GM12878 (cell line): ENCODE measurements around the gene CSDE1. TPM values are rescaled to one million over a fixed set of nuclear protein-coding genes. Genes with fewer than 3 reads are reported as not detected.

Experiments used
- ATAC-seq: fragments of 200-7000 bp; cut with Tn5 transposase; 3 replicates; pipeline ENCODE4 v1.9.1; 2020; ENCODE audit warnings: mild to moderate bottlenecking, moderate library complexity
- BruUV-seq: library from RNA; stranded (reverse); fragments of 400-500 nt; replicated peaks from 2 replicates; lab custom pipeline; 2021; lab: Mats Ljungman, UMichigan
- CTCF ChIA-PET: fragments of 300-600 bp; sonication (Branson Sonifier 250); formaldehyde crosslinking; extraction: SDS; loops from one replicate; lab custom pipeline; 2021; ENCODE audit warnings: inconsistent platforms; lab: Yijun Ruan, JAX
- POLR2A ChIA-PET: fragments of 350-600 bp; formaldehyde crosslinking; extraction: SDS; loops from one replicate; lab custom pipeline; 2021; ENCODE audit warnings: inconsistent platforms; lab: Charles Lee
- RAD21 ChIA-PET: fragments of 300-600 bp; sonication (Branson Sonifier 250); formaldehyde crosslinking; loops from one replicate; lab custom pipeline; 2023; ENCODE audit warnings: antibody characterized with exemption; ENCODE audit not compliant: unreplicated experiment; lab: Charles Lee
- SMC1A ChIA-PET: fragments of 300-600 bp; sonication (Branson Sonifier 250); formaldehyde crosslinking; loops from one replicate; lab custom pipeline; 2023; ENCODE audit not compliant: unreplicated experiment, uncharacterized antibody; lab: Charles Lee
- DNase-seq: peaks from one replicate; pipeline ENCODE4 v3.0.0-alpha.2; 2011; ENCODE audit warnings: low read depth, low spot score
- FAIRE-seq: peaks from 3 replicates; lab custom pipeline; 2011; peaks lifted over from hg19 to GRCh38; lab: Jason Lieb, UNC
- H2AFZ ChIP-seq: 2 replicates; pipeline ENCODE4 v1.6.0; 2011; ENCODE audit warnings: low read depth, low read length, control low read depth; ENCODE audit not compliant: control insufficient read depth
- H3K27ac ChIP-seq: 2 replicates; pipeline ENCODE4 v1.5.1; 2011; ENCODE audit warnings: control low read depth; ENCODE audit not compliant: control insufficient read depth, insufficient read depth
- H3K27me3 ChIP-seq, 2 experiments: replicated peaks in 1 of 2; 2 replicates each; pipeline versions ENCODE4 v1.6.0 to v1.6.1; 2011; ENCODE audit warnings: low read length in 1 of 2; ENCODE audit not compliant: control insufficient read depth in 2 of 2, insufficient read depth in 2 of 2
- H3K36me3 ChIP-seq, 2 experiments: 2 replicates each; pipeline ENCODE4 v1.5.1; 2011; ENCODE audit warnings: low read length in 1 of 2; ENCODE audit not compliant: control insufficient read depth in 2 of 2, insufficient read depth in 2 of 2
- H3K4me1 ChIP-seq: 2 replicates; pipeline ENCODE4 v1.6.1; 2011; ENCODE audit warnings: mild to moderate bottlenecking, low read length, moderate library complexity, mixed read lengths; ENCODE audit not compliant: control insufficient read depth, insufficient read depth
- H3K4me2 ChIP-seq: 2 replicates; pipeline ENCODE4 v1.6.0; 2011; ENCODE audit warnings: control low read depth; ENCODE audit not compliant: control insufficient read depth, insufficient read depth
- H3K4me3 ChIP-seq: fragments of 200-600 bp; sonication (generic); 2 replicates; pipeline ENCODE4 v1.5.1; 2016
- H3K79me2 ChIP-seq: 2 replicates; pipeline ENCODE4 v1.6.0; 2011; ENCODE audit warnings: low read length; ENCODE audit not compliant: control insufficient read depth, insufficient read depth
- H3K9ac ChIP-seq: 2 replicates; pipeline ENCODE4 v1.8.0; 2011; ENCODE audit warnings: low read length, control low read depth, mixed read lengths; ENCODE audit not compliant: control insufficient read depth, insufficient read depth
- H3K9me3 ChIP-seq: replicated peaks from 3 replicates; pipeline ENCODE4 v1.5.1; 2011; ENCODE audit warnings: mild to moderate bottlenecking, low read length; ENCODE audit not compliant: control insufficient read depth, insufficient read depth
- H4K20me1 ChIP-seq: 2 replicates; pipeline ENCODE4 v1.6.0; 2011; ENCODE audit not compliant: control insufficient read depth, insufficient read depth
- CHD1 ChIP-seq: IDR thresholded peaks from 2 replicates; pipeline ENCODE4 v1.6.1; 2012; ENCODE audit warnings: low read depth, low read length, improper control_type of control experiment
- IKZF1 ChIP-seq: fragments of 450-650 bp; conservative IDR thresholded peaks from 2 replicates; pipeline ENCODE4 v1.6.1; 2017; ENCODE audit warnings: antibody characterized with exemption, mild to moderate bottlenecking
- MYB ChIP-seq: fragments of 150-350 bp; IDR thresholded peaks from 2 replicates; pipeline ENCODE4 v1.6.1; 2014; ENCODE audit warnings: mild to moderate bottlenecking, low read depth, low read length, borderline replicate concordance
- RFX5 ChIP-seq: IDR thresholded peaks from 2 replicates; pipeline ENCODE4 v1.6.1; 2011; ENCODE audit warnings: low read depth, low read length, improper control_type of control experiment
- SMAD1 ChIP-seq: fragments of 450-650 bp; IDR thresholded peaks from 2 replicates; pipeline ENCODE4 v1.6.1; 2018; ENCODE audit warnings: mild to moderate bottlenecking, low read depth; ENCODE audit not compliant: partially characterized antibody
- ZNF384 ChIP-seq: IDR thresholded peaks from 2 replicates; pipeline ENCODE4 v1.6.1; 2012; ENCODE audit warnings: low read depth, mild to moderate bottlenecking, low read length, improper control_type of control experiment, borderline replicate concordance
- WGBS: methylation state at CpG from one replicate; pipeline ENCODE4 v1.1.6; 2016; ENCODE audit warnings: low lambda C conversion rate; ENCODE audit not compliant: insufficient replicate concordance, insufficient coverage; ENCODE audit errors: missing lambda C conversion rate; 5-methylcytosine and 5-hydroxymethylcytosine counted together
- in situ Hi-C: fragments of 300-500 bp; cut with MboI; formaldehyde crosslinking; loops from 9 replicates; pipeline ENCODE4 v1.14.3; 2018; ENCODE audit warnings: mixed read lengths
- intact Hi-C: fragments of 100-400 bp; cut with micrococcal nuclease; formaldehyde crosslinking; loops from one replicate; pipeline ENCODE4 v1.14.2; 2022; ENCODE audit not compliant: unreplicated experiment
- polyA plus RNA-seq, 11 experiments: library from polyadenylated mRNA; depleted of rRNA in 4 of 11; unstranded in 6 of 11; stranded (reverse) in 5 of 11; fragments of >200 nt; fragmentation: Nextera tagmentation in 4 of 11; fragmentation: Illumina TruSeq in 1 of 11; extraction: Ambion mirVana in 4 of 11; extraction: Trizol in 1 of 11; gene quantifications; 1 replicate in 1 of 11; 2 replicates in 10 of 11; pipeline versions ENCODE4 v1.2.1 to v1.2.3, GENCODE V29; 2011 to 2016; ENCODE audit warnings: inconsistent platforms in 2 of 11, missing spikeins in 2 of 11, low read depth in 1 of 11
- total RNA-seq, 4 experiments: library from RNA; depleted of rRNA in 3 of 4; stranded (reverse); fragments of >200 nt in 3 of 4; fragmentation: Illumina TruSeq in 1 of 4; extraction: Trizol in 1 of 4; gene quantifications; 2 replicates each; pipeline versions ENCODE4 v1.2.1 to v1.2.3, GENCODE V29; 2013 to 2021
- TF ChIP-seq, protein P1 (sequence below): fragments of 450-650 bp; IDR thresholded peaks from 2 replicates; pipeline ENCODE4 v1.6.1; 2017; ENCODE audit warnings: mild to moderate bottlenecking, low read depth, inconsistent platforms; ENCODE audit not compliant: poor library complexity, severe bottlenecking
- TF ChIP-seq, protein P2 (sequence below): IDR thresholded peaks from 2 replicates; pipeline ENCODE4 v1.6.1; 2012; ENCODE audit warnings: improper control_type of control experiment, low read depth, low read length; ENCODE audit not compliant: insufficient replicate concordance
- TF ChIP-seq, protein P3 (sequence below): IDR thresholded peaks from 2 replicates; pipeline ENCODE4 v1.6.1; 2011; ENCODE audit warnings: mild to moderate bottlenecking, low read depth, low read length, moderate library complexity; ENCODE audit not compliant: insufficient replicate concordance
- TF ChIP-seq, protein P4 (sequence below): fragments of 450-650 bp; IDR thresholded peaks from 2 replicates; pipeline ENCODE4 v1.6.1; 2018; ENCODE audit warnings: borderline replicate concordance, mild to moderate bottlenecking; ENCODE audit not compliant: partially characterized antibody

Gene CSDE1
- total and polyA plus RNA-seq, 10 of the 15 experiments (the other 5 are each of a cell fraction or from before 2014, with no cell fraction given) = 130 to 390 (median 246) TPM

DNA sequence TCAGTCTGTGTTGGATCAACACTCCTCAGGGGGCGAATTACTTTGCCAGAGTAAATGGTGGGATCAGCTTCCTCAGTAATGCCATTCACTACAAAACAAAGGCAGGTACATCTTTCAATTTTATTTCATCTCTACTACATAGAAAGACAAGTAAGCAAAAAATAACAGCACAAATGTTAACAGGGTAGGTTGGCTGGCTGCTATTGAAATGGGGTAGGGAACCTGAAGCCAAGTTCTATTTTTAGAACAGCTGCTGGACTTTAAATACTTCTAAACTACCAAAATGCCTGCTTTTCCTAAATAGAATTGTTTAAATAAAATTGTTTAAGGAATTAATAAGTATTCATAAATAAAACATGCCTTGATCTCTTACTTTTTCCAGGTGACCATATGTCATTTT lies 33.9 kb downstream of the CSDE1 start:
- DNase-seq (no peak), ATAC-seq (no peak), FAIRE-seq (no peak)
- no TSS peak for BruUV-seq
- intact Hi-C loops = no loop called here
- H3K9ac ChIP-seq = no peak overlapping the region
- ChIA-PET CTCF (no interaction called here), SMC1A (no interaction called here), RAD21 (no interaction called here), POLR2A (no interaction called here)
- in situ Hi-C loops = no loop called here
- H3K27me3 ChIP-seq = no peaks in the 10 kb centered on the region
- H3K4me3 ChIP-seq = no peak overlapping the region
- H3K9me3 ChIP-seq = no peaks in the 10 kb centered on the region
- H3K4me1 ChIP-seq = no peaks in the 10 kb centered on the region
- H2AFZ ChIP-seq = no peak overlapping the region
- 93% methylated on average over 1 of the region's 1 CpG for WGBS
- no peaks in the 10 kb centered on the region for H3K79me2 ChIP-seq
- no peak overlapping the region for H3K27ac ChIP-seq
- no peaks in the 10 kb centered on the region for H4K20me1 ChIP-seq
- no peak overlapping the region for H3K4me2 ChIP-seq
- peaks cover 10 to 40% of the 10 kb centered on the region in 2 experiments for H3K36me3 ChIP-seq
- TF ChIP-seq RFX5 (no peak), ZNF384 (no peak), MYB (no peak), IKZF1 (no peak), CHD1 (no peak), SMAD1 (no peak)
- TF ChIP-seq, protein P1, sequence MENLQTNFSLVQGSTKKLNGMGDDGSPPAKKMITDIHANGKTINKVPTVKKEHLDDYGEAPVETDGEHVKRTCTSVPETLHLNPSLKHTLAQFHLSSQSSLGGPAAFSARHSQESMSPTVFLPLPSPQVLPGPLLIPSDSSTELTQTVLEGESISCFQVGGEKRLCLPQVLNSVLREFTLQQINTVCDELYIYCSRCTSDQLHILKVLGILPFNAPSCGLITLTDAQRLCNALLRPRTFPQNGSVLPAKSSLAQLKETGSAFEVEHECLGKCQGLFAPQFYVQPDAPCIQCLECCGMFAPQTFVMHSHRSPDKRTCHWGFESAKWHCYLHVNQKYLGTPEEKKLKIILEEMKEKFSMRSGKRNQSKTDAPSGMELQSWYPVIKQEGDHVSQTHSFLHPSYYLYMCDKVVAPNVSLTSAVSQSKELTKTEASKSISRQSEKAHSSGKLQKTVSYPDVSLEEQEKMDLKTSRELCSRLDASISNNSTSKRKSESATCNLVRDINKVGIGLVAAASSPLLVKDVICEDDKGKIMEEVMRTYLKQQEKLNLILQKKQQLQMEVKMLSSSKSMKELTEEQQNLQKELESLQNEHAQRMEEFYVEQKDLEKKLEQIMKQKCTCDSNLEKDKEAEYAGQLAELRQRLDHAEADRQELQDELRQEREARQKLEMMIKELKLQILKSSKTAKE = no peak
- TF ChIP-seq, protein P2, sequence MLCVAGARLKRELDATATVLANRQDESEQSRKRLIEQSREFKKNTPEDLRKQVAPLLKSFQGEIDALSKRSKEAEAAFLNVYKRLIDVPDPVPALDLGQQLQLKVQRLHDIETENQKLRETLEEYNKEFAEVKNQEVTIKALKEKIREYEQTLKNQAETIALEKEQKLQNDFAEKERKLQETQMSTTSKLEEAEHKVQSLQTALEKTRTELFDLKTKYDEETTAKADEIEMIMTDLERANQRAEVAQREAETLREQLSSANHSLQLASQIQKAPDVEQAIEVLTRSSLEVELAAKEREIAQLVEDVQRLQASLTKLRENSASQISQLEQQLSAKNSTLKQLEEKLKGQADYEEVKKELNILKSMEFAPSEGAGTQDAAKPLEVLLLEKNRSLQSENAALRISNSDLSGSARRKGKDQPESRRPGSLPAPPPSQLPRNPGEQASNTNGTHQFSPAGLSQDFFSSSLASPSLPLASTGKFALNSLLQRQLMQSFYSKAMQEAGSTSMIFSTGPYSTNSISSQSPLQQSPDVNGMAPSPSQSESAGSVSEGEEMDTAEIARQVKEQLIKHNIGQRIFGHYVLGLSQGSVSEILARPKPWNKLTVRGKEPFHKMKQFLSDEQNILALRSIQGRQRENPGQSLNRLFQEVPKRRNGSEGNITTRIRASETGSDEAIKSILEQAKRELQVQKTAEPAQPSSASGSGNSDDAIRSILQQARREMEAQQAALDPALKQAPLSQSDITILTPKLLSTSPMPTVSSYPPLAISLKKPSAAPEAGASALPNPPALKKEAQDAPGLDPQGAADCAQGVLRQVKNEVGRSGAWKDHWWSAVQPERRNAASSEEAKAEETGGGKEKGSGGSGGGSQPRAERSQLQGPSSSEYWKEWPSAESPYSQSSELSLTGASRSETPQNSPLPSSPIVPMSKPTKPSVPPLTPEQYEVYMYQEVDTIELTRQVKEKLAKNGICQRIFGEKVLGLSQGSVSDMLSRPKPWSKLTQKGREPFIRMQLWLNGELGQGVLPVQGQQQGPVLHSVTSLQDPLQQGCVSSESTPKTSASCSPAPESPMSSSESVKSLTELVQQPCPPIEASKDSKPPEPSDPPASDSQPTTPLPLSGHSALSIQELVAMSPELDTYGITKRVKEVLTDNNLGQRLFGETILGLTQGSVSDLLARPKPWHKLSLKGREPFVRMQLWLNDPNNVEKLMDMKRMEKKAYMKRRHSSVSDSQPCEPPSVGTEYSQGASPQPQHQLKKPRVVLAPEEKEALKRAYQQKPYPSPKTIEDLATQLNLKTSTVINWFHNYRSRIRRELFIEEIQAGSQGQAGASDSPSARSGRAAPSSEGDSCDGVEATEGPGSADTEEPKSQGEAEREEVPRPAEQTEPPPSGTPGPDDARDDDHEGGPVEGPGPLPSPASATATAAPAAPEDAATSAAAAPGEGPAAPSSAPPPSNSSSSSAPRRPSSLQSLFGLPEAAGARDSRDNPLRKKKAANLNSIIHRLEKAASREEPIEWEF = no peak
- TF ChIP-seq, protein P3, sequence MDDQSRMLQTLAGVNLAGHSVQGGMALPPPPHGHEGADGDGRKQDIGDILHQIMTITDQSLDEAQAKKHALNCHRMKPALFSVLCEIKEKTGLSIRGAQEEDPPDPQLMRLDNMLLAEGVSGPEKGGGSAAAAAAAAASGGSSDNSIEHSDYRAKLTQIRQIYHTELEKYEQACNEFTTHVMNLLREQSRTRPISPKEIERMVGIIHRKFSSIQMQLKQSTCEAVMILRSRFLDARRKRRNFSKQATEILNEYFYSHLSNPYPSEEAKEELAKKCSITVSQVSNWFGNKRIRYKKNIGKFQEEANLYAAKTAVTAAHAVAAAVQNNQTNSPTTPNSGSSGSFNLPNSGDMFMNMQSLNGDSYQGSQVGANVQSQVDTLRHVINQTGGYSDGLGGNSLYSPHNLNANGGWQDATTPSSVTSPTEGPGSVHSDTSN = no peak
- TF ChIP-seq, protein P4, sequence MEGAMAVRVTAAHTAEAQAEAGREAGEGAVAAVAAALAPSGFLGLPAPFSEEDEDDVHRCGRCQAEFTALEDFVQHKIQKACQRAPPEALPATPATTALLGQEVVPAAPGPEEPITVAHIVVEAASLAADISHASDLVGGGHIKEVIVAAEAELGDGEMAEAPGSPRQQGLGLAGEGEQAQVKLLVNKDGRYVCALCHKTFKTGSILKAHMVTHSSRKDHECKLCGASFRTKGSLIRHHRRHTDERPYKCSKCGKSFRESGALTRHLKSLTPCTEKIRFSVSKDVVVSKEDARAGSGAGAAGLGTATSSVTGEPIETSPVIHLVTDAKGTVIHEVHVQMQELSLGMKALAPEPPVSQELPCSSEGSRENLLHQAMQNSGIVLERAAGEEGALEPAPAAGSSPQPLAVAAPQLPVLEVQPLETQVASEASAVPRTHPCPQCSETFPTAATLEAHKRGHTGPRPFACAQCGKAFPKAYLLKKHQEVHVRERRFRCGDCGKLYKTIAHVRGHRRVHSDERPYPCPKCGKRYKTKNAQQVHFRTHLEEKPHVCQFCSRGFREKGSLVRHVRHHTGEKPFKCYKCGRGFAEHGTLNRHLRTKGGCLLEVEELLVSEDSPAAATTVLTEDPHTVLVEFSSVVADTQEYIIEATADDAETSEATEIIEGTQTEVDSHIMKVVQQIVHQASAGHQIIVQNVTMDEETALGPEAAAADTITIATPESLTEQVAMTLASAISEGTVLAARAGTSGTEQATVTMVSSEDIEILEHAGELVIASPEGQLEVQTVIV = no peak
